GM12873 (cell line): ENCODE results near the gene PDXK.

ENCODE experiments used
- TF ChIP-seq, protein P1 (sequence below): IDR thresholded peaks from 2 replicates; pipeline ENCODE4 v1.5.1; 2012; ENCODE audit warnings: low read depth, mild to moderate bottlenecking, moderate library complexity, low read length, control low read depth; ENCODE audit not compliant: insufficient read depth; ENCODE audit errors: missing control alignments

Gene PDXK

DNA sequence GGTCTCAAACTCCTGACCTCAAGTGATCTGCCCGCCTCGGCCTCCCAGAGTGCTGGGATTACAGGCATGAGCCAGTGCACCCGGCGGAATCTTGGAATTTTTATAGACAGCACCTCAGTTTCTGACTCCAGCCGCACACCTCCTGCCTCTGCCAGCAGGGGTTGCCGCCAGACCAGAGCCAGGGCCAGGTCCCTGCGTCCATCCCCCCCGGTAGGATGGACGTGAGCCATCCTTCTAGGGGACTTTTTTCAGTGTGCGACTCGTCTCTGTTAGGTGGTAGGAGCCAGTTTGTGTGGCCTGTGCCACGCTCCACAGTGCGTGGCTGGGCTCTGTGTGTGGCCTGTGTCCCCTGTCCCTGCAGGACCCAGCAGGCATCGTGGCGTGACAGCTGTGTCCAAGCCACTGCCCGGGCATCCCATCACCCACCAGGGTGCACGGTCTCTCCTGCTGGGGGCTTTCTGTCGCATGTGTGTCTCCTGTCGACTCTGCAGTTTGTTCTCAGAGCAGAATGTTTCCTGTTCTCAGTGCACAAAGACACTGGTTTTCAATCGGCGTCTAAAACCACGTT is 41.5 kb downstream of the PDXK start:
- TF ChIP-seq, protein P1, sequence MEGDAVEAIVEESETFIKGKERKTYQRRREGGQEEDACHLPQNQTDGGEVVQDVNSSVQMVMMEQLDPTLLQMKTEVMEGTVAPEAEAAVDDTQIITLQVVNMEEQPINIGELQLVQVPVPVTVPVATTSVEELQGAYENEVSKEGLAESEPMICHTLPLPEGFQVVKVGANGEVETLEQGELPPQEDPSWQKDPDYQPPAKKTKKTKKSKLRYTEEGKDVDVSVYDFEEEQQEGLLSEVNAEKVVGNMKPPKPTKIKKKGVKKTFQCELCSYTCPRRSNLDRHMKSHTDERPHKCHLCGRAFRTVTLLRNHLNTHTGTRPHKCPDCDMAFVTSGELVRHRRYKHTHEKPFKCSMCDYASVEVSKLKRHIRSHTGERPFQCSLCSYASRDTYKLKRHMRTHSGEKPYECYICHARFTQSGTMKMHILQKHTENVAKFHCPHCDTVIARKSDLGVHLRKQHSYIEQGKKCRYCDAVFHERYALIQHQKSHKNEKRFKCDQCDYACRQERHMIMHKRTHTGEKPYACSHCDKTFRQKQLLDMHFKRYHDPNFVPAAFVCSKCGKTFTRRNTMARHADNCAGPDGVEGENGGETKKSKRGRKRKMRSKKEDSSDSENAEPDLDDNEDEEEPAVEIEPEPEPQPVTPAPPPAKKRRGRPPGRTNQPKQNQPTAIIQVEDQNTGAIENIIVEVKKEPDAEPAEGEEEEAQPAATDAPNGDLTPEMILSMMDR: no peak

DNA sequence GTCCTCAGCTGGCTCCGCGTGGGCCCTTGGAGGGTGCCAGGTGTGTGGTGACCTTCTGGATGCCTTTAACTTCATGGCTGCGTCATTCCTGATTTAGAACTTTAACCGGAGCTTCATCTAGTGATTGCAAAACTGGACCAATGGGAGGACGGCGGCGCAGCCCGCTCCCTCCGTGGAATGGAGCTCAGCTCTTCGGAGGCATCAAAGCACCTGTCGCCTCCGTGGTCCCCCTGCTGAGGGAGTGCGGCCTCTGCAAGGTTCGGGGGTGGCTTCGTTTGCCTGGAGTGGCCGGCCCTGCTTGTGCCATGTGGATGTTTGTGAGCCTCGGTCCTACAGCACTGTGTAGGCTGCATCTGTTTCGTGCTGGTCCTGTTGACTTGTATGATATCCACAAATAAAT is 43.0 kb downstream of the PDXK start:
- TF ChIP-seq, protein P1: no peak

DNA sequence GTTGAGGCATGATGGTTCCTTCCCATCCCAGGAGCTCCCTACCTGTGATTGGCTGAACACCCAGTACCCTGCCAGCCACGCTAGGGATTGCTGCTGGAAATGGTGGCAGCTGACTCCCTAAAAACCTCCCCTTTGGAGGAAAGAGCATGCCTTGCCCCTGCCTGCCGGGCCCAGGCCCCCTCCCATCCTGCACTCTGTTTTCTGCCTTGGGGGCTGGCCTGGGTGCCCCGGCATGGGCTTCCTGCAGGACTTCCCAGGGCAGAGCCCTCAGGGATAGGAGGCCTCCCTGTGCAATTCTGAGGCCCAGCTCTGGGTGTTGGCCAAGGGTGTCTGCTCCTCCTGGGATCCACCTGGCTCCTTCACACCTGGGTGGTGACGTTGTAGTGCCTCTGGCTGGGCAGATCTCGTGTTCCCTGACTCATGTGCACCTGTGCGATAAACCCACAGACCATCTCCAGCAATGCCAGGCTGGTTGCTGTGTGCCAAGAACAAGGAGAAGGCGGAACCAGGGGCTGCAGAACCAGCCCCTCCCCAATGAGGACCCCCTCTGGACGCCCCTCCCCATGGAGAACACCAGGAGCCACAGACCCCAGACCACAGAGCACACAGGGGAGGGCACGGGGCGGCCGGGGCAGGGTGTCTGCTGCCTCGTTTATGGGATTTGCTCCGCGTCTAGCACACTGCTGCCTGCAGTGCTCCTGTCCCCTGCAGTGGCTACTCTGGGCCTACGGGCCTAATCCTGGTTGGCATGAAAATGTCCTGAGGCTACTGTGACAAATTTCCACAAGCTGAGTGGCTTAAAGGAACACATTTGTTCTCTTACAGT is 43.6 kb downstream of the PDXK start:
- TF ChIP-seq, protein P1: no peak

DNA sequence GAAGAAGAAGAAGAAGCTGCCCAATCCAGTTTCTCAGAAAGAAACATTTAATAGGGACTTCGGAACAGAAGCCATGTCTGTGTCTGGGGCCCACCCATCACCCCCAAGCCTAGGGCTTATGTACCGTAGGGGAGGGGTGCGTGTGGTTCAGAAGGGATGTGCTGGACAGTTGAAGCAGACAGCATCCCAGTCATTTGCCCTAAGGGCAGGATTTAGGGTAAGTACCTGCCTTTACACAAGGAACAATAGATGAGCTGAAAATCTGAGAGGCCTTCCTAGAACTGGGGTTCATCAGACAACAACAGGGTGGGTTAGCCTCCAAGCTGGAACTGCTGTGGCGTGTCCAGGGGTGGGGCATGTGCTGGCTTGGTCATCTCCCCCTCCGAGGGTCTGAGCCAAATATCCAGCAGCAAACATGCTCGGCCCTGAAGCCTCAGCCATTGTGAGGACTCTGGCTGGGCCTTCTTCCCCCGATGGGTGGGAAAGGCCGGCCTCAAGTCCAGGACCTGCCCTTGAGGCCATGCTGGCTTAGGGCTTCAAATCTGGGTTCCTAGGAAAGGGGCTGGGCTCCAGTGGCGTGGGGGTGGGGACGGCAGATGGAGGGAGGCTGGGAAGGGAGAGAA is 45.1 kb downstream of the PDXK start:
- TF ChIP-seq, protein P1: no peak

DNA sequence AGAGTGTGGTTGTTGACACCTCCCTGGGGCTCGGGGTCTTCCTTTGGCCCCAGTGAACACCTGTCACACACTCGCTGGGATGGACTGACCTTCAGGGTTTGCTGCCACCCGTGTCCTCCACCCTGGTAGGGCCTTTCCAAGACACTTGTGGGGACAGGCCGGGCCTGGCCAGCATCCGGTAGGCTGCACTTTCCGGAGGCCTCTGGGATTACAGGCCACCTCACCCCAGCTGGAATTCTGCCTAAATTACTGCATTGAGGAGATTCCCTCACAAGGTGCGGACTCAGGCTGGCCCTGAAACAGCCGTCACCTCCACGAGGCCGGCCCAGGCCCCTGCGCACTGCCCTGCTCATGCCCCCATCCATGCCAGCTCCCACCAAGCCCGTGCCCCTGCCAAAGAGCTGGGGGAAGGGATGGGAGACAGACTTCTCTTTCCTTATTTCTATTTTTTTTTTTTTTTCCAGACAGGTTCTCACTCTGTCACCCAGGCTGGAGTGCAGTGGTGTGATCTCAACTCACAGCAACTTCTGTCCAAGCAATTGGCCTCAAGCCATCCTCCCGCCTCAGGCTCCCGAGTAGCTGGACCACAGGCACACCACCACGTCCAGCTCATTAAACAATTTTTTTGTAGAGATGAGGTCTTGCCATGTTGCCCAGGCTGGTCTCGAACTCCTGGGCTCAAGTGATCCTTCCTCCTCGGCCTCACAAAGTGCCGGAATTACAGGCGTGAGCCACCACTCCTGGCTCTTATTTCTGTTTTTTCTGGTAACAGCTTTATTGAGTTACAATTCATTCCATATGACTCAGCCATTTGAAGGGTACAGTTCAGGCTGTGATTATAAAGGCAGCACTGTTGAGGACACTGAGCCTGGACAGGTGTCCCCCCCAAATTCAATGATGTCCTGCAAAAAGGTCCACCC is 45.9 kb downstream of the PDXK start:
- TF ChIP-seq, protein P1: no peak

DNA sequence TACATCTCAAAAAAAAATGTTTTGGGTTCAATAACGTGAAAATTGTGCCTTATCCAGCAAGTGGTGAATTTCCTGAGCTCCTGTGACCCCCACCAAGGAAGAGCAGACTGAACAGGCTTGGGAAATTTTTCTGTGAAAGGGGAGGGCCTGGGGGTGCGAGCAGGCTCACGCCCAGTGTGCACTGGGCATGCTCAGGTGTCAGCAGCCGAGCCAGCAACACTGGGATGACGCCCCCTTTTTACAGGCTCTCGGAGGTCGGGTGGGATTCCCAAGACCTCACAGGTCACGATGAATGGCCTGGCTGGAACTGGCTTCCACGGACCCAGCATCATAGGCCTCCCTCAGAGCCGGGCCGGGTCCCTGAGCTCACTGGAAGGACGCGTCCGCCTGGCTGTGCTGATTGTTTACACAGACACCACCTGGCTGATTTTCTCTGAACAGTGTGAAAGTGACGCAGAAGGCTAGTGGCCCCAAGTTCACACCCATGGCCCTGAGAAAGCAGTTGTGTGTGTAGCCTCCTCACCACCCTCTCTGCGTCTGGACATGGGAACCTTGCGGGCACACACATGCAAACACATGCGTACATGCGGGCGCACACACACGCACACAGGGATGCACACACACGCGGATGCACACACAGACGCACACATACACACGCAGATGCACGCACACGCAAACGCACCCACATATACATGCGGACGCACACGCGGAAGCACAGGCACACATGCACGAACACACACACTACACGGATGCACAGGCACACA is 48.0 kb downstream of the PDXK start:
- TF ChIP-seq, protein P1: no peak
